MCF 10A (cell line): Measurements from ENCODE around the gene P2RY6. TPM values are rescaled to one million over a fixed set of nuclear protein-coding genes. Genes with fewer than 3 reads are reported as not detected.

Experiments
- BruUV-seq: library from RNA; stranded (reverse); fragments of 400-500 nt; replicated peaks from 2 replicates; lab custom pipeline; 2021; lab: Mats Ljungman, UMichigan
- CTCF ChIA-PET: fragments of 300-600 bp; sonication (Branson Sonifier 250); formaldehyde crosslinking; extraction: SDS; loops from one replicate; lab custom pipeline; 2021; ENCODE audit warnings: antibody characterized with exemption, inconsistent platforms; lab: Yijun Ruan, JAX
- POLR2A ChIA-PET: fragments of 300-600, 350-650 bp; sonication (Branson Sonifier 250); formaldehyde crosslinking; extraction: SDS; loops from one replicate; lab custom pipeline; 2020; ENCODE audit warnings: antibody characterized with exemption, inconsistent platforms; lab: Yijun Ruan, JAX
- DNase-seq: peaks from one replicate; pipeline ENCODE4 v3.0.0-alpha.2; 2018; ENCODE audit not compliant: unreplicated experiment
- H3K27ac Mint-ChIP-seq: one replicate; pipeline ENCODE4 v1.8.0; 2022; ENCODE audit warnings: mild to moderate bottlenecking, low read depth, mixed read lengths; ENCODE audit not compliant: unreplicated experiment
- H3K27me3 Mint-ChIP-seq: one replicate; pipeline ENCODE4 v1.8.0; 2022; ENCODE audit warnings: mixed read lengths; ENCODE audit not compliant: insufficient read depth, unreplicated experiment
- H3K36me3 Mint-ChIP-seq: one replicate; pipeline ENCODE4 v1.8.0; 2022; ENCODE audit warnings: mild to moderate bottlenecking, moderate library complexity, mixed read lengths; ENCODE audit not compliant: insufficient read depth, unreplicated experiment
- H3K4me1 Mint-ChIP-seq: one replicate; pipeline ENCODE4 v1.8.0; 2022; ENCODE audit warnings: mixed read lengths; ENCODE audit not compliant: insufficient read depth, unreplicated experiment
- H3K4me3 Mint-ChIP-seq: one replicate; pipeline ENCODE4 v1.8.0; 2022; ENCODE audit warnings: mild to moderate bottlenecking, moderate library complexity, mixed read lengths; ENCODE audit not compliant: unreplicated experiment
- H3K9me3 Mint-ChIP-seq: one replicate; pipeline ENCODE4 v1.8.0; 2022; ENCODE audit warnings: mixed read lengths; ENCODE audit not compliant: unreplicated experiment
- CTCF ChIP-seq: fragments of 200-600 bp; IDR thresholded peaks from one replicate; pipeline ENCODE4 v1.8.0; 2022; ENCODE audit warnings: antibody characterized with exemption, mild to moderate bottlenecking; ENCODE audit not compliant: unreplicated experiment
- intact Hi-C: fragments of 100-400 bp; cut with micrococcal nuclease; formaldehyde crosslinking; loops from 2 replicates; pipeline ENCODE4 v1.14.1; 2022
- total RNA-seq: library from RNA; stranded (reverse); gene quantifications from 2 replicates; pipeline ENCODE4 v1.2.3, GENCODE V29; 2022

P2RY6 gene
- total RNA-seq, 1 experiment from 2014 or later: not detected

GRCh38 chr11:73265853-73266645, 6.1 kb upstream of the P2RY6 start:
- Mint-ChIP-seq H3K36me3 (no peaks in the 10 kb centered on the region), H3K4me3 (no peak overlapping the region), H3K27me3 (peaks cover 22% of the 10 kb centered on the region), H3K27ac (no peak overlapping the region), H3K9me3 (no peaks in the 10 kb centered on the region), H3K4me1 (peaks cover 6% of the 10 kb centered on the region)
- CTCF ChIA-PET: interaction anchor here (0.6 to 3.9 kb wide), 4 partner anchors 23 to 500 kb away, joined by 3 to 12 read pairs (median 8); partner anchors contain the start of gene FCHSD2
- no peak for TF ChIP-seq CTCF
- BruUV-seq: no TSS peak
- intact Hi-C loops: no loop called here
- POLR2A ChIA-PET: no interaction called here
- DNase-seq: no peak

DNA sequence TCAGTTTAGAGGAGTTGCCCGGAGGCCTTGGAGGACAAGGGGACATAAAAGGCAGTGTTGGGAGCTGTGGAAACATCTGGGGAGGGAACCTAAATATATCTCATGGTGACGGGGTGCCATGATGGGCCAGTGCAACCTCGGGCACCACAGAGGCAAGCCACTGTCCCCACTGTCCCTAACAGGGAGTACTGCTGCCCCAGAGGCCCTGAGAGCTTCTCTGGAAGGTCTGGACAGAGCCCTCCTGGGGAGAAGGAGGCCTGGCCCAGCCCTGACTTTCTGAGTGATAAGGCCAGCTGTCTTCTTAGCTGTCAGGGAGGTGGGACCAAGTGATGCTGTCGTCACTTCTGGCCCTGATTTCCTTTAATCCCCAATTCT, 5.5 kb upstream of the P2RY6 start:
- Mint-ChIP-seq H3K36me3 (no peaks in the 10 kb centered on the region), H3K4me3 (no peak overlapping the region), H3K27ac (no peak overlapping the region), H3K4me1 (peaks cover 6% of the 10 kb centered on the region), H3K9me3 (no peaks in the 10 kb centered on the region), H3K27me3 (peaks cover 22% of the 10 kb centered on the region)
- TF ChIP-seq CTCF: no peak
- DNase-seq: no peak
- ChIA-PET CTCF (interaction anchor here (0.6 kb wide), 1 partner anchor 124 kb away, joined by 9 read pairs; the partner anchor contains the start of gene FCHSD2), POLR2A (no interaction called here)
- intact Hi-C loops: no loop called here
- BruUV-seq: no TSS peak

DNA sequence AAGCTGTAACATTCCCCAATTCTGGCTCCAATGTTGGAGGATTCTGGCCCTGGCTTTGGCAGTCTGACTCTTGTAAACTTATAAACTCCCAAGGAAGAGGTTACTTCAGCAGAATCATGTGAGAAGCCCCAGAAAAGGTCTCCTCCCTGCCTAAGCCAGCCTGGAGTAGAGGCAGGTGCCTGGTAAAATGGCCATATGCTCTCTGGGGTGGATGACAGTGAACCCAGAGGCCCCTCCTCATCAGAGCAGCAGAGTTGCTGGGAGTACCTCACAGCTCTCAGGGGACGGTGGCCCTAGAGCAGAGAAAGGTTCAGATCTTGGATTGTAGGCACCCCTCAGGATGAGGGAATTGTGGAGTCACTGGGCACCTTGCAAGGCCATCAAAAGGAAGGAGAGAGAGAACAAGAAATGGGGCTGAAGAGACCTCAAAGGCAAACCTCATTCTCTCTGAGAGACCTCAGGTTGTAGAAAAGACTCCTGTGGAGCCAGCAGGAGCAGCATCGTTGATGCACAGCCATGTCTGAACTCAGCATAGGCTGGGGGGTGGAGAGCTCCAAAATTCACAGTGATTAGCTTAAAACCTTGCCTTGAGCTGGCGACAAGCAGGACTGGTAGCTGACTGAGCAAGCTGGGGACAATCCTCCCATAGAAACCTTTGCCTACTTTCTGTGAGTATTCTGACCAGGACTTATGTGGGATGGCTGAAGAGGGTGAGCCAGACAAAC, 4.9 kb upstream of the P2RY6 start:
- Mint-ChIP-seq H3K9me3 (no peaks in the 10 kb centered on the region), H3K27me3 (peaks cover 22% of the 10 kb centered on the region), H3K4me3 (no peak overlapping the region), H3K4me1 (peaks cover 6% of the 10 kb centered on the region), H3K36me3 (no peaks in the 10 kb centered on the region), H3K27ac (no peak overlapping the region)
- no peak for TF ChIP-seq CTCF
- CTCF ChIA-PET: interaction anchor here (0.6 to 1.1 kb wide), 3 partner anchors 34 to 410 kb away, joined by 3 to 9 read pairs (median 6); partner anchors contain the start of gene FCHSD2
- DNase-seq: no peak
- BruUV-seq: no TSS peak
- POLR2A ChIA-PET: interaction anchor here (0.5 kb wide), 1 partner anchor 100 kb away, joined by 4 read pairs; no protein-coding TSS in a partner anchor
- intact Hi-C loops: no loop called here
